ENCODE measurements around the gene CLDN6.

The CLDN6 gene

DNA sequence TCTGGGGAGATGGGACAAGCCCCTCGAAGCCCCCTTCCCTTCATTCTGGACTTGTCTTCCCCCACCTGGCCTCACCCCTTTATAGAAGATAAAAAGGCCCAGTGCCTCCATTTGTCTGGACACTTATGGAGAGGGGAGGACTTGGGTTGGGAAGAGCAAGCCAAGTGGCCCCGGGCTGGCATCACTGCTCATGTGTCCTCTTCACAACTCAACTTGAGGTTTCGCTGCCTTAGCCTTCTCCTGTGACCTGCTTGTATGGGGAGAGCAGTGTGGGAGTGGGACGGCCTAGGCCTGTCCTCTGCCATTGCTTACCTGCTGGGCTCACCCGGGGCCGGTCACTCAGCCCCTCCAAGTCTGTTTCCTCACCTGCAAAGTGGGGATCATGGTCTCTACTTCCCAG, 47.4 kb downstream of the CLDN6 start:
- no peak for DNase-seq (ENCODE audit: low spot score)

DNA sequence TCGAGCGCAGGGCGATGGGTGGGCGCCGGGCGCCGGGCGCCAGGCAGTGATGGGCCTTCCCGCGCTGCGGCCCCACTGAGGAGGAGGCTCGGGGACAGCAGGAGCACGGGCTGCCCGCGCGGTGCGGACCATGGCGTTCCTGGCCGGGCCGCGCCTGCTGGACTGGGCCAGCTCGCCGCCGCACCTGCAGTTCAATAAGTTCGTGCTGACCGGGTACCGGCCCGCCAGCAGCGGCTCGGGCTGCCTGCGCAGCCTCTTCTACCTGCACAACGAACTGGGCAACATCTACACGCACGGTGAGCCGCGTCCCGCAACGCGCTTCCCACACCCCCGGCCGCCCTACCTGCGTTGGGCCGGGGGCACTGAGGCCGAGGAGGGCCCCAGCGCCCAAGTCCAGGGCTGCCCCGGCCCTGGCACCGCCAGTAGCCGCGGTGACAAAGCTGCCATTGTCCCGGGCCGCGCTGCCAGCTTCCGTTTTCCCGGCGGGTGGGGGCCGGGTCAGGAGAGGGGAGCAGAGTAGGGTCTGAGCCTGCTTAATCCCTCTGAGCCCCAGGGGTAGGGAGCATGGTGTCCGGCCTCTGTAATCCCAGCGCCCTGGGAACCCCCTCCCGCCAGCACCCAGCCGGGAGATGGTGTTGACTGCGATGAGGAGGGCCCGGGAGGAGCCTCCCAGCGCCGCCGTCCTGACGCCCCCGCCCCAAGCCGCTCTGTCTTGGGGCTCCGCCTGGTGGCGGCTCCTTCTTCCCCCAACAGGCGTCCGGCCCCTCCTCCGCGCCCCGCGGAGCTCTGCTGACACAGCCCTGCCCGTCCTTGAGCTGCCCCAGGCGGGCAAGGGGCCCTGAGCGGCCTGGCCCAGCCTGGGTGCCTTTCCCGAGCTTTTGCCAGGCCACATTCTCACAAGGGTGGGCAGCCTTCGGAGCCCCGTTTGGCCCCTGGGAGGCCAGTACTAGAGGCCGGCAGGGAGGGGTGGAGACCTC, 48.1 kb downstream of the CLDN6 start:
- DNase-seq (ENCODE audit: low spot score) = peak; percentile 65

DNA sequence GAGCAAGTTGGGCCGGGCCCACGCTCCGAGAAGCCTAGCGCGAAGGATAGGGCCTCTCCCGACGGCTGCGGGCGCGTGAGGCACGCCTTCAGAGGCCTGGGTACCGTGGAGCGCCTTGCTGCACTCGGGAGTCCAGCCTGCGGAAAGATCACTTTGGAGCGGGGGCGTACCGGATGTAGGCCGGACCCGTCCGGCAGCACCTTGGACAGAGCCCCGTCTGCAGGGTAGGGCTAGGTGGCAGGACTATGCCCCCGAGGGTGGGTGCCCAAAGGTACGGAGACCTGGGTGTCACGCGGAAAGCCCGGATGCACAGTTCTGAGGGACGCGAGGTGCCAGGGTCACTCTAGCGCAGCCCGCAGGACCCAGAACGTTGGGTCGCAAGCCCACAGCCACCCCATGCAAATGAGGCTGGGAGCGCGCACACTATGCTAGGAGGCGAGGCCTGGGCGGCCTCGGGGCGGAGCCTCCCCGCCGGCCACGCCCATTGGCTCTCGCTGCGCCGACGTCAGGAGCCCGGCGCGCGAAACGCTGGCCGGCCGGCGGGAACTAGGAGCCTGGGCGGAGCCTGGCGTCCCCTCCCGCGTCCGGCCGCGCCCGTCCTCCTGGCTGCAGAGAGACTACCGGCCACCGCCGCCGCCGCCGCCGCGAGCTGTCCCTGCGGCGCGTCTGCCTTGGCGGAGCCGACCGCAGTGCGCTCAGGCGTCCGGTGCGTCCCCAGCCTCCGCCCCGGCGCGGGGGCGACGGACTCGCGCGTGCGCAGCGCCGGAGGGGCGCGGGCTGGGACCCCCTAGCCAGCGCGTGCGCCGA, 49.0 kb downstream of the CLDN6 start, which contains the start of gene PAQR4:
Gene PAQR4, plus strand, starts transcription at position 611 of the 807 bp plus-strand sequence. CDS start 327 bp downstream, outside the sequence.
- peak; percentile 98 for DNase-seq (ENCODE audit: low spot score)

DNA sequence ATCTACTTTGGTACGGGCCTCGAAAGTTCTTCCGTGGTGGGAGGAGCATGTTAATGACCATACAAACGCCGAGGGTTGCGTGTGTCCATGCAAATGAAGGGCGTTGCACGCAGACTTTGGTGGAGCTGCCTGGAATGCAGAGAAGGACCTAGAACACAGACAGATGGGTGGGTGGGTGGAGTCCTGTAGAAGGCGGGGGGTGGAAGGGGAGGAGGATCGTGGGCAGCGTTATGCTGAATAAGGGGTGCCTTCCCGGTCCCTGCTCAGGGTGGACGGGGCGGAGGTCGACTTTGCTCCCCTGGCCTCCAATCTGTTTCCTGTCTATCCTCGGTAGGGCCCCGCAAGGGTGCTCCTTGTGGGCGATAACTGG, 49.6 kb downstream of the CLDN6 start:
- DNase-seq (ENCODE audit: low spot score) = no peak

DNA sequence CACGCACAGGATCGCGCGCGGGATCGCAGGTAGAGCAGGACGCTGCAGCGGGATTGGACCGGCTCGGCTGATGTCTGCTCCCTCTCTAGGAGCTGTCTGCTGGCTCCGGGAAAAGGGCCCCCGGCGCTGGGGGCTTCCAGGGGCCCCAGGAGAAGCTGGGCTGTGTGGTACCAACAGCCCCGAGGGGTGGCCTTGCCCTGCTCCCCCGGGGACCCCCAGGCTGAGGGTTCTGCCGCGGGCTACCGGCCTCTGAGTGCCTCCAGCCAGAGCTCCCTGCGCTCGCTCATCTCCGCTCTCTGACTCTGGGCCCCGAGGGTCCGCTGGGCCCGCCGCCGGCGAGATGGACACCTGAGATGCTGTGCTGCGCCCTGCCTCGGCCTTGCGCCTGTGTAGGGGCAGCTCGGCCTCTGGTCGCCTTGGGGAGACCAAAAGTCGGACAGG, 50.2 kb downstream of the CLDN6 start:
- DNase-seq (ENCODE audit: low spot score) = no peak

DNA sequence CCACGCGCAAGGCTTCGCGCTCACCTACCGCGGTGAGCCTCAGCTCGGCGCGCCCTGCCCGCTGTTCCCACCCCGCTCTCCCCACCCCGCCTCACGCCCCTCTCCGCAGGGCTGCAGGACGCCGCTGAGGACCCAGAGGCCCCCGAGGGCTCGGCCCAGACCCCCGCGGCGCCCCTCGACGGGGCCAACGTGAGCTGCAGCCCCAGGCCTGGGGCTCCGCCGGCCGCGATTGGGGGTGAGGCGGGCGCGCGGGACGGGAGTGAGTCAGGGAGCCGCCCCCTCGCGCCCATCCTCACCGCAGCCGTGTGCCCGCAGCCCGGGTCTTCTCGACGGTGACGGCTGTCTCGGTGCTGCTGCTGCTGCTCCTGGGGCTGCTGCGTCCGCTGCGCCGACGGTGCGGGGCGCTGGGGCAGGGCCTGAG, 50.8 kb downstream of the CLDN6 start:
- DNase-seq (ENCODE audit: low spot score) = no peak

- DNase-seq (ENCODE audit: low spot score) = peak; percentile 48
These were observed 51.2 kb downstream of the CLDN6 start for GRCh38 chr16:2966808-2967191.

- no peak for DNase-seq (ENCODE audit: low spot score)
These were observed 51.8 kb downstream of the CLDN6 start for GRCh38 chr16:2966043-2966807.
